Testis (tissue), 2 donors: ENCODE results near the gene CUX1.

Experiments used
- POLR2A ChIP-seq: fragments of 450-650 bp; IDR thresholded peaks from one replicate; pipeline ENCODE4 v1.6.1; 2017; ENCODE audit warnings: antibody characterized with exemption, mild to moderate bottlenecking, moderate library complexity
- TF ChIP-seq, protein P1 (sequence below), 3 experiments: fragments of 450-650 bp in 2 of 3; fragments of 200-600 bp in 1 of 3; sonication (generic) in 1 of 3; IDR thresholded peaks; one replicate each; pipeline ENCODE4 v1.5.1; 2016 to 2019; ENCODE audit warnings: antibody characterized with exemption in 3 of 3, mild to moderate bottlenecking in 2 of 3, moderate library complexity in 1 of 3

DNA sequence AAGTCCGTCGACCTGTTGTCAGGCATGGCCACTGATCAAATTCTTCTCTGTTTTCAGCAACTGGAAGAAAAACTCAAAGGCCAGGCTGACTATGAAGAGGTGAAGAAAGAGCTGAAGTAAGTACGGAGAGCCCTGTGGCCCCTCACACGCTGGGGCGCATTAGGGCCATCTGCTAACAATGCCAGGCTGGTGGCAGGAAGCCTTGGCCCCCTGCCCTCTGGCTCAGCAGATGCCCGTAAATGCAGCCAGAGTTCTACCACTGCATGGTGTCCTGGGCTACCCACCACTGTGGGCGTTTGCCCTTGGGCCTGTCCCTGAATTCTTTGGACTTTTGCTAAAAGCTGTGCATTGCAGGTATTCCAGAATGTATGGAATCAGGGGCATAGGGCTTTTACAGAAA is 372.3 kb downstream of the CUX1 start:
- TF ChIP-seq POLR2A = no peak
- TF ChIP-seq, protein P1, sequence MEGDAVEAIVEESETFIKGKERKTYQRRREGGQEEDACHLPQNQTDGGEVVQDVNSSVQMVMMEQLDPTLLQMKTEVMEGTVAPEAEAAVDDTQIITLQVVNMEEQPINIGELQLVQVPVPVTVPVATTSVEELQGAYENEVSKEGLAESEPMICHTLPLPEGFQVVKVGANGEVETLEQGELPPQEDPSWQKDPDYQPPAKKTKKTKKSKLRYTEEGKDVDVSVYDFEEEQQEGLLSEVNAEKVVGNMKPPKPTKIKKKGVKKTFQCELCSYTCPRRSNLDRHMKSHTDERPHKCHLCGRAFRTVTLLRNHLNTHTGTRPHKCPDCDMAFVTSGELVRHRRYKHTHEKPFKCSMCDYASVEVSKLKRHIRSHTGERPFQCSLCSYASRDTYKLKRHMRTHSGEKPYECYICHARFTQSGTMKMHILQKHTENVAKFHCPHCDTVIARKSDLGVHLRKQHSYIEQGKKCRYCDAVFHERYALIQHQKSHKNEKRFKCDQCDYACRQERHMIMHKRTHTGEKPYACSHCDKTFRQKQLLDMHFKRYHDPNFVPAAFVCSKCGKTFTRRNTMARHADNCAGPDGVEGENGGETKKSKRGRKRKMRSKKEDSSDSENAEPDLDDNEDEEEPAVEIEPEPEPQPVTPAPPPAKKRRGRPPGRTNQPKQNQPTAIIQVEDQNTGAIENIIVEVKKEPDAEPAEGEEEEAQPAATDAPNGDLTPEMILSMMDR (IDR thresholded peaks at IDR 0.05) = no peak
